GM21360 (cell line): ENCODE measurements around the gene FAM181A.

ENCODE experiments used
- ATAC-seq: cut with Tn5 transposase; IDR thresholded peaks from one replicate; pipeline ENCODE4 v1.9.1; 2021; ENCODE audit warnings: mild to moderate bottlenecking, moderate library complexity; ENCODE audit not compliant: unreplicated experiment

Gene FAM181A

GRCh38 chr14:93947282-93947681, 20.1 kb downstream of the FAM181A start:
- no peak for ATAC-seq

GRCh38 chr14:93949511-93950075, 22.4 kb downstream of the FAM181A start:
- ATAC-seq: no peak

GRCh38 chr14:93950948-93951634, 23.9 kb downstream of the FAM181A start:
- no peak for ATAC-seq

- ATAC-seq: no peak
Observed at GRCh38 chr14:93951635-93952540, 24.7 kb downstream of the FAM181A start.

GRCh38 chr14:93952829-93953228, 25.7 kb downstream of the FAM181A start:
- ATAC-seq: no peak

- ATAC-seq: no peak
Observed at GRCh38 chr14:93953263-93953662, 26.1 kb downstream of the FAM181A start.

- ATAC-seq: no peak
Observed at GRCh38 chr14:93953739-93954515, 26.8 kb downstream of the FAM181A start.

DNA sequence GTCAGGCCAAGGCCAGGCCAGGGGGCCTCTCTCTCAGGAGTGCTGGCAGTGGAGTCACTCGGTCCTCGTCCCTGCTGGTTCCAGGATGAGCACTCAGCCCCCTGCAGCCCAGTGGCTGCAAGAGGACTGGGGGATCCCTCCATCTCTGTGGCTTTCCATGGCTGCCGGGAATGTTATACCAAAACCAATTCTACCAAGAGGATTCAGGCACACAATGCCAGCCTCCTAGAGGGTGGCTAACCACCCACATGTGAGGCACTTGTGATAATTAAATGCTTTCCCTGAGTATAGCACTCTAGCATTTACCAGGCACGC, 27.3 kb downstream of the FAM181A start:
- no peak for ATAC-seq

DNA sequence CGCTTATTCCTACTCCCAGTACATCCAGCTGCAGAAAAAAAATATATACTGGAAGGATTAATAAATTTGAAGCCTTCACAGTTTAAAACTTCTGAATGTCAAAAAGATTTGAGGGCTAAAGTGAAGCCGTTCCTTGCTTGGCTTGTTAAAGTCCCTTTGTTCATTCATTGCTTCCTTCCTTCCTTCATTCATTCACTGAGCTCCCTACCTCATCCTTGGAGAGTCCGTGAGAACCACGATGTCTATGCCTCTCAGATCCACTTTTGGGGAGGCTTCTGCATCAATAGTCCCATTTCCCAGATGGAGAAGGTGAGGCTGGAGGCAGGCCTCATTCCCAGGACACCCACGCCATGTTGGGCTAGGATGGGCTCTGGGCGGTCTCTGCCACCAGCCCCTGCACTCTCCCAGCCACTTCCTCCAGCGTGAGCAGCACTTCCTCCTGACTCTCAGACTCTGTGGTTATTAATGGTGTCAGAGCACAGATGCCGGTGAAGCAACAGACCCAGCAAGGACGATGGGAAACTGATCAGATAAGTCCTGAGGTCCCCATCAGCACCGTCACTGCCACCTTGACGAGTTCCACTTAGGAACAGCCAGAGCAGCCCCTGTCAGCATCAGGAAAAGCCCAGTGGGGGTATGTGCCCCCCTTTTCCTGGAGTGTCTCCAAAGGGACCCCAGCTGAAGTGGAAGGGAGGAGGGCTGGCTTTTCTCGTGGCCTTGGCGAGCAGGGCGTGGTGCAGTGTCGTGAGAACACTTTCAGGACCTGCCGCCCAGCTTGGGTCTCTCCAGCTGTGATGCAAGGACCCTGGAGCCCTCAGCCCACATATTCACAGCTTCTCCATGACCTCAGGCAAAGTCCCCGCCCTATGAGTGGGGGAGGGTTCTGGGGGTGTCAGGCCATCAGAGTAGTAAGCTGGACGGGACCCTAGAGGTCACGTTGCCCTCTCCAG, 28.0 kb downstream of the FAM181A start:
- no peak for ATAC-seq

- ATAC-seq: no peak
Observed at GRCh38 chr14:93955850-93956481, 28.8 kb downstream of the FAM181A start.

- ATAC-seq: no peak
Observed at GRCh38 chr14:93956514-93957332, 29.6 kb downstream of the FAM181A start.

DNA sequence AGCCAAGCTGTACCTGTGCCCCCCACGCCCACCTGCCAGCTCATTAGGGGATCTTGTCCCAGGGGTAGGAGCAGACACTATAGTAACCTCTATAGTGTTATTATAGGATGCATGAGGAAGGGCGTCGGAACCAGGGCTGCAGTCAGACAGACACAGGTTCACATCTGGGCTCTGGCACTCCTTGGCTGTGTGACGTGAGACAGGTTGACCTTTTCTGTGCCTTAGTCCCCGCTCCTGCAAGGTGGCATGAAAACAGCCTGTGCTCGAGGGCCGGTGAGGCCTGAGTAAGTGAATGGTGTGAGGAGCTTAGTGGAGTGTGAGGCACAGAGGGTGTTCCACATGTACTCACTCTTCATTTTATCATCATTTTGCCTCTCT, 30.2 kb downstream of the FAM181A start:
- no peak for ATAC-seq

DNA sequence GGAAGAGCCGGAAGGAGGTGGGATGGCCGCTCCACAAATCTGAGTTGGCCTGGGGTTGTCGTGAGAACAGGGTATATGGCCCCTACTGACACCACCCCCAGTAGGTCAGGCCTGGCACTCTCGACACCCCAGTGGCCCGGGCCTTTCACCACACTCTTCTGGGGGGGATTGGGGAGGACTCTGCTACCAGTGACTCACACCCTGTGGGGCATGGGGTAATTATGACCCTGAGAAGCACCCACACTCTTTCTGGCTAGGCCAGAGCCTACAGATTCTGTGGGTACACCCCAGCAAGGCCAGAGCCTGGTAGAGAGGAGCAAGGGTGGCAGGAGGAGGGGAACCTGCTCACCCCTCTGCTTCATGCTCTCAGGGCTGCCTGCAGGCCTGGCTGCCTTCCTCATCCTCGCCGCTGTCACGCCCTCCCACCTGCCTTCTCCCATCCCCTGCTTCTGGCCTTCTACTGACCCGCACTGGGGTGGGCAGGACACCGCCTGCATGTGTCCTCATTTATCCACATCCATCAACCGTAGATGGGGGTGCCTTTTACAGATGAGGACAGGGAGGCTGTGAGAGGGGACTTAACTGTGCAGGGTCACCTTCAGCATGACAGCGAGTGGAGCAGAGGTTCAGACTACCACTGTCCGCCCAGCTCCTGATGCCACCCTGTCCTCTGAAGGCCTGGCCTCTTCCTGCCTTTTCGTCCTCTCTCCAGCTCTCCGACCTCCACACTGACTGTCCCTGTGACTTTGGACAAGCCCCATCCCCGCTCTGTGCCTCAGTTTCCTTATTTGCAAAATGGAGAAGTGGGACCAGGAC, 30.8 kb downstream of the FAM181A start:
- ATAC-seq: no peak

- ATAC-seq: no peak
Observed at GRCh38 chr14:93958567-93959238, 31.6 kb downstream of the FAM181A start.

- peak; percentile 69 for ATAC-seq
Observed at GRCh38 chr14:93959239-93960107, 32.3 kb downstream of the FAM181A start.

GRCh38 chr14:93960108-93960475, 32.9 kb downstream of the FAM181A start:
- ATAC-seq: no peak
